Thyroid gland (tissue), 4 donors: ENCODE results near the gene ENOX2.

Experiments
- POLR2A ChIP-seq, 2 donors: fragments of 450-650 bp; IDR thresholded peaks; one replicate each; pipeline ENCODE4 v1.6.1; 2017; ENCODE audit warnings: antibody characterized with exemption in 2 of 2, mild to moderate bottlenecking in 2 of 2, moderate library complexity in 1 of 2
- TF ChIP-seq, protein P1 (sequence below), 6 experiments: fragments of 200-600 bp in 3 of 6; fragments of 450-650 bp in 3 of 6; sonication (generic) in 3 of 6; IDR thresholded peaks; one replicate each; pipeline ENCODE4 v1.5.1; 2016 to 2019; ENCODE audit warnings: antibody characterized with exemption in 6 of 6, mild to moderate bottlenecking in 2 of 6, inconsistent platforms in 1 of 6, moderate library complexity in 1 of 6

DNA sequence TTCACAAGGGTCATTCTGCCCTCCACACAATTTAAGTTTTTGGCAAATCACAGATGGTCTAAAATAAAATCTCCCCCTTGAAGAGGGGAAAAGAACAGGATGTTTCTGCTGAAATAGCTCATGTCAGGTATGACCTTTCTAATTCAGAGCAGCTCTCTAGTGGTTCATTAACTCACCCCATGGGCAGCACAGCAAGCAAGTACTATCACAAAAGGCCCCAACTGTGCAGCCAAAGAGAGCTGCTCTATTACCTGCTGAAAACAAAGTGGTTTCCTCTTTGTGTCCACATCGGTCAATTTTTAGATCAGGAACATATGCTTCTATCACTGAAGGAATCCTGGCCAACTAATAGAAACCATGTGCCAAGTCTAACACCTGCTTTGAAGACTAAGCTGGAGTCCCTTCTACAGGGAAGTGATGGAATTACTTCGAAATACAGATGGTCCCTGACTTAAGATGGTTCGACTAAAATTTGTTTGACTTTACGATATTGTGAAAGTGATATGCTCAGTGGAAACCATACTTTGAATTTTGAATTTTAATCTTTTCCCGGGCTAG, 164.3 kb downstream of the ENOX2 start:
- no peak for TF ChIP-seq POLR2A (IDR thresholded peaks at IDR 0.05)
- TF ChIP-seq, protein P1, sequence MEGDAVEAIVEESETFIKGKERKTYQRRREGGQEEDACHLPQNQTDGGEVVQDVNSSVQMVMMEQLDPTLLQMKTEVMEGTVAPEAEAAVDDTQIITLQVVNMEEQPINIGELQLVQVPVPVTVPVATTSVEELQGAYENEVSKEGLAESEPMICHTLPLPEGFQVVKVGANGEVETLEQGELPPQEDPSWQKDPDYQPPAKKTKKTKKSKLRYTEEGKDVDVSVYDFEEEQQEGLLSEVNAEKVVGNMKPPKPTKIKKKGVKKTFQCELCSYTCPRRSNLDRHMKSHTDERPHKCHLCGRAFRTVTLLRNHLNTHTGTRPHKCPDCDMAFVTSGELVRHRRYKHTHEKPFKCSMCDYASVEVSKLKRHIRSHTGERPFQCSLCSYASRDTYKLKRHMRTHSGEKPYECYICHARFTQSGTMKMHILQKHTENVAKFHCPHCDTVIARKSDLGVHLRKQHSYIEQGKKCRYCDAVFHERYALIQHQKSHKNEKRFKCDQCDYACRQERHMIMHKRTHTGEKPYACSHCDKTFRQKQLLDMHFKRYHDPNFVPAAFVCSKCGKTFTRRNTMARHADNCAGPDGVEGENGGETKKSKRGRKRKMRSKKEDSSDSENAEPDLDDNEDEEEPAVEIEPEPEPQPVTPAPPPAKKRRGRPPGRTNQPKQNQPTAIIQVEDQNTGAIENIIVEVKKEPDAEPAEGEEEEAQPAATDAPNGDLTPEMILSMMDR (IDR thresholded peaks at IDR 0.05) = no peak
